GM18511 (cell line): ENCODE data around the gene SLC22A23.

Experiments
- ATAC-seq: cut with Tn5 transposase; IDR thresholded peaks from one replicate; pipeline ENCODE4 v1.9.1; 2021; ENCODE audit warnings: mild to moderate bottlenecking, moderate library complexity; ENCODE audit not compliant: unreplicated experiment

The SLC22A23 gene

GRCh38 chr6:3372912-3373554 is 83.8 kb downstream of the SLC22A23 start:
- ATAC-seq = no peak

GRCh38 chr6:3372184-3372846 is 84.5 kb downstream of the SLC22A23 start:
- ATAC-seq = no peak

GRCh38 chr6:3371222-3371949 is 85.5 kb downstream of the SLC22A23 start:
- ATAC-seq = no peak

GRCh38 chr6:3370361-3371221 is 86.3 kb downstream of the SLC22A23 start:
- ATAC-seq = no peak

- ATAC-seq = no peak
These were observed 86.9 kb downstream of the SLC22A23 start for GRCh38 chr6:3369985-3370360.

- no peak for ATAC-seq
These were observed 88.2 kb downstream of the SLC22A23 start for GRCh38 chr6:3368685-3369084.

GRCh38 chr6:3367630-3368029 is 89.2 kb downstream of the SLC22A23 start:
- no peak for ATAC-seq

GRCh38 chr6:3366596-3367413 is 90.0 kb downstream of the SLC22A23 start:
- ATAC-seq = no peak

- ATAC-seq = no peak
These were observed 92.5 kb downstream of the SLC22A23 start for GRCh38 chr6:3364391-3364790.

GRCh38 chr6:3363296-3364025 is 93.4 kb downstream of the SLC22A23 start:
- no peak for ATAC-seq

GRCh38 chr6:3361312-3362037 is 95.4 kb downstream of the SLC22A23 start:
- ATAC-seq = no peak

- ATAC-seq = no peak
These were observed 96.2 kb downstream of the SLC22A23 start for GRCh38 chr6:3360727-3361045.

- ATAC-seq = no peak
These were observed 96.7 kb downstream of the SLC22A23 start for GRCh38 chr6:3359973-3360726.

GRCh38 chr6:3359101-3359752 is 97.6 kb downstream of the SLC22A23 start:
- ATAC-seq = no peak

GRCh38 chr6:3358413-3359100 is 98.3 kb downstream of the SLC22A23 start:
- ATAC-seq = no peak

GRCh38 chr6:3357678-3358077 is 99.2 kb downstream of the SLC22A23 start:
- ATAC-seq = no peak

- no peak for ATAC-seq
These were observed 99.9 kb downstream of the SLC22A23 start for GRCh38 chr6:3356824-3357420.
